Endothelial cell of umbilical vein (primary cell): ENCODE measurements around the gene COLEC11.

Source experiments
- EZH2 ChIP-seq: IDR thresholded peaks from 2 replicates; pipeline ENCODE4 v1.6.1; 2012; ENCODE audit warnings: borderline replicate concordance, low read depth, mild to moderate bottlenecking, moderate library complexity, low read length, inconsistent platforms; ENCODE audit not compliant: severe bottlenecking
- JUN ChIP-seq: IDR thresholded peaks from 2 replicates; pipeline ENCODE4 v1.6.1; 2011; ENCODE audit warnings: borderline replicate concordance, low read depth; ENCODE audit not compliant: insufficient read length, insufficient read depth
- MYC ChIP-seq: IDR thresholded peaks from one replicate; pipeline ENCODE4 v1.6.1; 2011; ENCODE audit warnings: mild to moderate bottlenecking, low read depth, low read length
- POLR2A ChIP-seq: IDR thresholded peaks from 2 replicates; pipeline ENCODE4 v1.6.1; 2012; ENCODE audit warnings: low read depth, mild to moderate bottlenecking, control low read depth, low read length
- TF ChIP-seq, protein P1 (sequence below), 2 donors: IDR thresholded peaks; 1 replicate in 1 of 2; 2 replicates in 1 of 2; pipeline ENCODE4 v1.5.1; 2011; ENCODE audit warnings: low read length in 2 of 2, mild to moderate bottlenecking in 2 of 2, moderate library complexity in 2 of 2, control low read depth in 1 of 2, inconsistent platforms in 1 of 2, low read depth in 1 of 2; ENCODE audit not compliant: insufficient read depth in 1 of 2; ENCODE audit errors: extremely low read depth in 1 of 2

DNA sequence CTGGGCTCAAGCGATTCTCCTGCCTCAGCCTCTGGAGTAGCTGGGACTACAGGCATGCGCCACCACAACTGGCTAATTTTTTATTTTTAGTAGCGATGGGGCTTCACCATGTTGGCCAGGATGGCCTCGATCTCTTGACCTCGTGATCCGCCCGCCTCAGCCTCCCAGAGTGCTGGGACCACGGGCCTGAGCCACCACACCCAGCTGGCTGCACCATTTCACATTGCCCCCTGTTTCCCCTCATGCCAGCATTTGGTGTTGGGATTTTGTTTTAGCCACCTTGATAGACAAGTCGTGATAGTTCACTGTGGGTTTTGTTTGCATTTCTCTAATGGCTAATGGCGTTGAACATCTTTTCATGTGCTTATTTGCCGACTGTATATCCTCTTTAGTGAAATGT, 5.8 kb upstream of the COLEC11 start:
- TF ChIP-seq, protein P1, sequence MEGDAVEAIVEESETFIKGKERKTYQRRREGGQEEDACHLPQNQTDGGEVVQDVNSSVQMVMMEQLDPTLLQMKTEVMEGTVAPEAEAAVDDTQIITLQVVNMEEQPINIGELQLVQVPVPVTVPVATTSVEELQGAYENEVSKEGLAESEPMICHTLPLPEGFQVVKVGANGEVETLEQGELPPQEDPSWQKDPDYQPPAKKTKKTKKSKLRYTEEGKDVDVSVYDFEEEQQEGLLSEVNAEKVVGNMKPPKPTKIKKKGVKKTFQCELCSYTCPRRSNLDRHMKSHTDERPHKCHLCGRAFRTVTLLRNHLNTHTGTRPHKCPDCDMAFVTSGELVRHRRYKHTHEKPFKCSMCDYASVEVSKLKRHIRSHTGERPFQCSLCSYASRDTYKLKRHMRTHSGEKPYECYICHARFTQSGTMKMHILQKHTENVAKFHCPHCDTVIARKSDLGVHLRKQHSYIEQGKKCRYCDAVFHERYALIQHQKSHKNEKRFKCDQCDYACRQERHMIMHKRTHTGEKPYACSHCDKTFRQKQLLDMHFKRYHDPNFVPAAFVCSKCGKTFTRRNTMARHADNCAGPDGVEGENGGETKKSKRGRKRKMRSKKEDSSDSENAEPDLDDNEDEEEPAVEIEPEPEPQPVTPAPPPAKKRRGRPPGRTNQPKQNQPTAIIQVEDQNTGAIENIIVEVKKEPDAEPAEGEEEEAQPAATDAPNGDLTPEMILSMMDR (IDR thresholded peaks at IDR 0.05; ENCODE audit: extremely low read depth in 1 of 2, insufficient read depth in 1 of 2, low read depth in 1 of 2, low read length in 2 of 2) = no peak
- TF ChIP-seq POLR2A = no peak
- no peak for TF ChIP-seq EZH2
- no peak for TF ChIP-seq MYC
- TF ChIP-seq JUN = no peak
